HG03469 (cell line): Measurements from ENCODE around the gene RLF.
A peak's percentile ranks its signal among the peaks of the same experiment; 100 is the strongest.

ENCODE experiments used
- ATAC-seq: cut with Tn5 transposase; IDR thresholded peaks from one replicate; pipeline ENCODE4 v1.9.1; 2021; ENCODE audit warnings: mild to moderate bottlenecking, moderate library complexity, moderate number of reproducible peaks; ENCODE audit not compliant: unreplicated experiment

RLF gene, protein sequence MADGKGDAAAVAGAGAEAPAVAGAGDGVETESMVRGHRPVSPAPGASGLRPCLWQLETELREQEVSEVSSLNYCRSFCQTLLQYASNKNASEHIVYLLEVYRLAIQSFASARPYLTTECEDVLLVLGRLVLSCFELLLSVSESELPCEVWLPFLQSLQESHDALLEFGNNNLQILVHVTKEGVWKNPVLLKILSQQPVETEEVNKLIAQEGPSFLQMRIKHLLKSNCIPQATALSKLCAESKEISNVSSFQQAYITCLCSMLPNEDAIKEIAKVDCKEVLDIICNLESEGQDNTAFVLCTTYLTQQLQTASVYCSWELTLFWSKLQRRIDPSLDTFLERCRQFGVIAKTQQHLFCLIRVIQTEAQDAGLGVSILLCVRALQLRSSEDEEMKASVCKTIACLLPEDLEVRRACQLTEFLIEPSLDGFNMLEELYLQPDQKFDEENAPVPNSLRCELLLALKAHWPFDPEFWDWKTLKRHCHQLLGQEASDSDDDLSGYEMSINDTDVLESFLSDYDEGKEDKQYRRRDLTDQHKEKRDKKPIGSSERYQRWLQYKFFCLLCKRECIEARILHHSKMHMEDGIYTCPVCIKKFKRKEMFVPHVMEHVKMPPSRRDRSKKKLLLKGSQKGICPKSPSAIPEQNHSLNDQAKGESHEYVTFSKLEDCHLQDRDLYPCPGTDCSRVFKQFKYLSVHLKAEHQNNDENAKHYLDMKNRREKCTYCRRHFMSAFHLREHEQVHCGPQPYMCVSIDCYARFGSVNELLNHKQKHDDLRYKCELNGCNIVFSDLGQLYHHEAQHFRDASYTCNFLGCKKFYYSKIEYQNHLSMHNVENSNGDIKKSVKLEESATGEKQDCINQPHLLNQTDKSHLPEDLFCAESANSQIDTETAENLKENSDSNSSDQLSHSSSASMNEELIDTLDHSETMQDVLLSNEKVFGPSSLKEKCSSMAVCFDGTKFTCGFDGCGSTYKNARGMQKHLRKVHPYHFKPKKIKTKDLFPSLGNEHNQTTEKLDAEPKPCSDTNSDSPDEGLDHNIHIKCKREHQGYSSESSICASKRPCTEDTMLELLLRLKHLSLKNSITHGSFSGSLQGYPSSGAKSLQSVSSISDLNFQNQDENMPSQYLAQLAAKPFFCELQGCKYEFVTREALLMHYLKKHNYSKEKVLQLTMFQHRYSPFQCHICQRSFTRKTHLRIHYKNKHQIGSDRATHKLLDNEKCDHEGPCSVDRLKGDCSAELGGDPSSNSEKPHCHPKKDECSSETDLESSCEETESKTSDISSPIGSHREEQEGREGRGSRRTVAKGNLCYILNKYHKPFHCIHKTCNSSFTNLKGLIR (N-terminal part only)

DNA sequence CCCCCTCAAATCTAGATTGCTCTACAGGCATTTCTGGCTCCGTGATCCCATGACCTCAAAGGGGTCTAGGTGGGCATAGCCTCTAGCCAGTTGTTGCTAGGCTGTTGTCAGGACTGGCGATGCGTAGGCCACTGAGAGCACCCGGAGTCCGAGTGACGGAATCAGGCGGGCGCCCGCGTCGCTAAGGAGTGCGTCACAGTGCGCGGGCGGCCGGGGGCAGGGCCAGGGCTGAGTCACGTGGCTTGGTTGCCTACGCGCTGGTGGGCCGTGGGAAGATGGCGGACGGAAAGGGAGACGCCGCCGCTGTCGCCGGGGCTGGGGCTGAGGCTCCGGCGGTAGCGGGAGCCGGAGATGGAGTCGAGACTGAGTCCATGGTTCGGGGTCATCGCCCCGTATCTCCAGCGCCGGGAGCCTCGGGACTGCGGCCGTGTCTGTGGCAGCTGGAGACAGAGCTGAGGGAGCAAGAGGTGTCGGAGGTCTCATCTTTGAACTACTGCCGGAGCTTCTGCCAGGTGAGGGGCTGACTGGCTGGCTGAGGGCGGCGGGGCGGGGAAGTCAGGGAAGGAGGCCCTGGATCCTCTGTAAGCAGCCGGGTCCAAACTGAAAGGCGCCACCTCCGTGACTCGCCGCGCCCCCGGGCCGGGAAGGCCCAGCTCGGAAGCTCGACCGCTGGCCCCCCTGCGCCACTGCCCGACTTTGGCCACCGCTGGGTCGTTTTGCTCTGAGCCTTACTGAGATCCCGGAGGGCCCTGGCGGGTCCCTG is at the start of gene RLF:
TSS of gene RLF (plus strand) at position 263 of the 763 bp plus-strand sequence. CDS start at position 276, 13 bp downstream.
- ATAC-seq, result peak; percentile 74

GRCh38 chr1:40114400-40114799 is 46.8 kb upstream of the RLF start:
- ATAC-seq, result no peak

- ATAC-seq, result no peak
Measured at GRCh38 chr1:40120128-40120527, 41.1 kb upstream of the RLF start.

DNA sequence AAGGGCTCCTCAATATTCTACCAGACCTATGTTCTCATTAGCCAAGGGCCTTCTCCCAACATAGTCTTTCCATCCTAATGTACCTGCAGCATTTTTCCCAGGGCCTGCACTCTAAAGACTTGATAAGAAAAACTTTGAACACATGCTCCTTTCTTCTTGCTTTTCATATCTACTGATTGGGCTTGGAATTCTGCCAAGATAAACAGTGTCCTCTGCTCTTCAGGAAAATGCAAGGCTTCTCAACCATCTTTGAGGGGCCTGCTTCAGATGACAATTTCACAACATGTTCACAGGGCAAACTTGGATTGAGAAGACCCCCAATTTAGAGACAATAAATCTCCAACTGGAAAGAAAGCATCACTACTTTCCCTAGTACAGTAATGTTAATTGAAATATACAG is 38.3 kb upstream of the RLF start:
- ATAC-seq, result no peak

DNA sequence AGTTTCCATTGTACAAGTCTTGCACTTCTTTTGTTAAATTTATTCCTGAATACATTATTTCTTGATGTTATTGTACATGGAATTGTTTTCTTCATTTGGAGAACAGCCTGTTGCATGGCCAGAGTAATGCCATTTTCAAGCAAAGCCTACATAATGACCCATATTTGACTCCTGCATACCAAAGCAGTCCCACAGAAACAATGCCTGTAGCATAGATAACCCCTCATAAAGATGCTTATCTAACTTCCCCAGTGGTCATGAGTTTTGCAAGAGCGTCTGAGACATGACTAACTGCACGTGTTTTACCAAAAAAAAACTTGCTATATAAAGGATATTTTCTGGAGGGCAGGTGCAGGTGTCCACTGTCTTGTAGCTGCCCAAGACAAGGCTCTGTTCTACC is 30.3 kb upstream of the RLF start:
- no peak for ATAC-seq

- ATAC-seq, result no peak
Measured at GRCh38 chr1:40132383-40133311, 28.5 kb upstream of the RLF start.

- no peak for ATAC-seq
Measured at GRCh38 chr1:40133312-40133665, 27.9 kb upstream of the RLF start.

GRCh38 chr1:40133839-40134238 is 27.3 kb upstream of the RLF start:
- no peak for ATAC-seq

GRCh38 chr1:40140211-40140973 is 20.8 kb upstream of the RLF start:
- no peak for ATAC-seq

DNA sequence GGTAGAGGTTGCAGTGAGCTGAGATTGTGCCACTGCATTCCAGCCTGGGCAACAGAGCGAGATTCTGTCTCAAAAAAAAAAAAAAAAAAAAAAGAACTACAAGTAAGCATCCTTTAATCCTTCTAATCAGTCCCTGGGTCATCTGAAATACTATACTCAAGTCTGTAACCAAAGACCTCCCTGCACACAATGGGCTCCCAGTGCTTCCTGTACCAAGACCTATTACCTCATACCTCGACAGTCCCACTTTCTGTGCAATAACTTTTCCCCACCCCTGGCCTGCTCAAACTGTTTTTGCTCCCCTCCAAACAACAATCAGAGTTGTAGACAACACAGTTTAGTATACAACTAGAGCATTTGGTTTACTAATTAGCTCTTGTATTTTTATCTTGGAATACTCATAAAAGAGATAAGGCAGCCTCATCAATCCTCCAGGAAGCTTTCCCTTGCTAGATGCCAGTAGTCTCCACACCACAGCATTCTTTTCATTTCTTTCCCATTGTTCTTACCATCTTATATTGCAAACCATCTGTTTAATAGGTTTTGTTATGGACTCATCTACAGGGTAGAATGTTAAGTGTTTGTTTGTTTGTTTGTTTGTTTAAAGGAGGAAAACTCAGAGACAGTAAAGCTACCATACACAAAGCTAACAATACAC is 19.2 kb upstream of the RLF start:
- ATAC-seq, result no peak

- ATAC-seq, result no peak
Measured at GRCh38 chr1:40143891-40144575, 17.2 kb upstream of the RLF start.

GRCh38 chr1:40151457-40152079 is 9.6 kb upstream of the RLF start:
- no peak for ATAC-seq

DNA sequence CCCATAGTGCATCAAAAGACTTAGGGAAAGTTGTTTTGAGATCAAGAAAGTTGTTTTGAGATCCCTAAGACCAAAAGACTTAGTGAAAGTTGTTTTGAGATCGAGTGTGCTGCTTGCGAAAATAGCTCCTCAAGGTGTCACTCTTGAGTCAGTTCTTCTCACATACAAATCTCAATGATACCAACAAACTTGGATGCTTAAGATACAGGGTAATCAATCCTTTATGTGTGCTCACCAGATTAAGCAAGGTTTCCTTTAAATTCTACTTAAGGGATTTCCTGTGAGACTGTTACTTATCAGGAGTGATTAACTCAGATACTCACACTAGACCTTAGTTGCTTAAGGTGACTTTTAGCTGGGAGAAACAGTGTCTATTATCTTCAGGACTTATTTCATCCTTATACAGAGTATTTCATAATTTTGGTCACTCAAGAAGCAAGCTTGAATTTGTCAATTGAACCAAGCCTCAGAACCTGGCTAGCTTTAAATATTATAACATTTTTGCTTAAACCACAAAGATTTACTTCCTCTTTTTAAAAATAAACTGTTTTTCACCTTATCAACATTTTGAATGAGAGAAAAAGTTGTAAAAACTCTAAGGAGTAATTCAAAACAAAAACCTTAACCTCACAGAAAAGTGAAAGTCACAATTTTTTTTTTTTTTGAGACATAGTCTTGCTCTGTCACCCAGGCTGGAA is 8.0 kb upstream of the RLF start:
- ATAC-seq, result no peak

- ATAC-seq, result no peak
Measured at GRCh38 chr1:40155135-40155534, 6.1 kb upstream of the RLF start.

GRCh38 chr1:40155910-40156309 is 5.3 kb upstream of the RLF start:
- no peak for ATAC-seq

DNA sequence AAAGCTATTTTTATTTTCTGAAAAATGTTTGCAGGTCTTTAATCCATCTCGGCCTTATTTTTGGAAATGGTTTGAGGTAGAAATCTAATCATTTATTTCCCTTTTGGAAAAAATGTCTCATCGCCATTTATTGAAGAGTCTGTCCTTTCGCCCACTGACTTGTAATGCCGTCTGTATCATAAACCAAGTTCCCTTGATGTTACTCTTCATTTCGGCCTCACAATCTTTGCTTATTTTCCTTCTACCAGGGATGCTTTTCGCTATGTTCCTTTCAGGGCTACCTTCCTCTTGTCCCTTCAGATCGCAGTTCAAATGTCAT is 422 bp upstream of the RLF start:
- ATAC-seq, result no peak
